ENCODE data around the gene CIAO2B. TPM values are rescaled to one million over a fixed set of nuclear protein-coding genes. Genes with fewer than 3 reads are reported as not detected.

CIAO2B gene
- polyA plus RNA-seq, 1 experiment: 171 TPM

DNA sequence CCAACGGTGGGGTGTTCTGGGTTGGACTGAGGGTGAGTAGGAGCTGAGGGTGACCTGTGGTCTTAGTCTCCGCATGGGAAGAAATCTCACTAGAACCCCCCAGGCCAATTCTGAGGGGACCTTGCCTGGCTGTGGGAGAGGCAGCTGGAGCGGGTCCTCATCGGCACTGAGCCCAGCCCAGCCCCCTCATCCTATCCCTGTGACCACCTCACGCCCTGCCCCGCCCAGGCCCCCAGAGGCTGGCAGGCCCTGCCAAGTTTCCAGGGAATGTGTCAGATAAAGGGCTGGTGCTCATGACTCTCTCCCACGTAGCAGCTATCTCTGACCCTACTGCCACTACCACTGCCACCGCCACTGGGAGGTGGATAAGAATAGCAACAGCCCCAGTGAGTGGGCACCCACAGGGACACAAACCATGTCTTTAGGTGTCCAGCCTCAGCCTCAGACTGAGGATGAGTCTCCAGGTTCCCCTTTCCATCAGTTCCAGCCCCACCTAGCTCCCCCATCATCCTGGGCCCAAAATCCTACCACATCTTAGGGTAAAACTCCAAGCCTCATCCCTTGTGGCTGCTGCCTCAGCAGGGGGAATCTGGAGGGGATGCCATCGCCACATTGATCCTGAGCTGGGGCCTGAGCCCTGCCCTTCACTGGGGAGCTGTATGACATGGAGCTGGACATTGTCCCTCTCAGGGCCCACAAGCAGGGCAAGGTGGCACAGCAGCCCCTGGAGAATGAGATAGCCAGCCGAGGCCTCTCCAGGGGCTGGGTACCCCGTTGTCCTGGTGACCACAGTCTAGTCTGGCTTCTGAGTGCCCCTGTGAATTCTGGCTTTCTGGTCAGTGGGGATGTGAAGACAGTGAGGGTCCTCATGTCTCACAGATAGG lies 30.4 kb downstream of the CIAO2B start:
- no peaks in the 10 kb centered on the region for H3K36me3 ChIP-seq (ENCODE audit: control insufficient read depth, insufficient read depth, low read length)
- H3K27me3 ChIP-seq (ENCODE audit: control insufficient read depth, insufficient read depth, low read length): no peaks in the 10 kb centered on the region; the same call in none of the 2 replicates
- no peak for DNase-seq (ENCODE audit: low read depth)
- ChIA-PET CTCF (interaction anchor here (0.6 to 5.0 kb wide), 5 partner anchors 9 to 27 kb away, joined by 3 to 33 read pairs (median 4); partner anchors contain the start of gene CDH16), POLR2A (no interaction called here)
- TF ChIP-seq, protein P1, sequence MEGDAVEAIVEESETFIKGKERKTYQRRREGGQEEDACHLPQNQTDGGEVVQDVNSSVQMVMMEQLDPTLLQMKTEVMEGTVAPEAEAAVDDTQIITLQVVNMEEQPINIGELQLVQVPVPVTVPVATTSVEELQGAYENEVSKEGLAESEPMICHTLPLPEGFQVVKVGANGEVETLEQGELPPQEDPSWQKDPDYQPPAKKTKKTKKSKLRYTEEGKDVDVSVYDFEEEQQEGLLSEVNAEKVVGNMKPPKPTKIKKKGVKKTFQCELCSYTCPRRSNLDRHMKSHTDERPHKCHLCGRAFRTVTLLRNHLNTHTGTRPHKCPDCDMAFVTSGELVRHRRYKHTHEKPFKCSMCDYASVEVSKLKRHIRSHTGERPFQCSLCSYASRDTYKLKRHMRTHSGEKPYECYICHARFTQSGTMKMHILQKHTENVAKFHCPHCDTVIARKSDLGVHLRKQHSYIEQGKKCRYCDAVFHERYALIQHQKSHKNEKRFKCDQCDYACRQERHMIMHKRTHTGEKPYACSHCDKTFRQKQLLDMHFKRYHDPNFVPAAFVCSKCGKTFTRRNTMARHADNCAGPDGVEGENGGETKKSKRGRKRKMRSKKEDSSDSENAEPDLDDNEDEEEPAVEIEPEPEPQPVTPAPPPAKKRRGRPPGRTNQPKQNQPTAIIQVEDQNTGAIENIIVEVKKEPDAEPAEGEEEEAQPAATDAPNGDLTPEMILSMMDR (IDR thresholded peaks at IDR 0.05; ENCODE audit: insufficient read depth, low read depth, low read length): no peak
- no peak overlapping the region for H3K4me3 ChIP-seq (ENCODE audit: low read depth, low read length)

DNA sequence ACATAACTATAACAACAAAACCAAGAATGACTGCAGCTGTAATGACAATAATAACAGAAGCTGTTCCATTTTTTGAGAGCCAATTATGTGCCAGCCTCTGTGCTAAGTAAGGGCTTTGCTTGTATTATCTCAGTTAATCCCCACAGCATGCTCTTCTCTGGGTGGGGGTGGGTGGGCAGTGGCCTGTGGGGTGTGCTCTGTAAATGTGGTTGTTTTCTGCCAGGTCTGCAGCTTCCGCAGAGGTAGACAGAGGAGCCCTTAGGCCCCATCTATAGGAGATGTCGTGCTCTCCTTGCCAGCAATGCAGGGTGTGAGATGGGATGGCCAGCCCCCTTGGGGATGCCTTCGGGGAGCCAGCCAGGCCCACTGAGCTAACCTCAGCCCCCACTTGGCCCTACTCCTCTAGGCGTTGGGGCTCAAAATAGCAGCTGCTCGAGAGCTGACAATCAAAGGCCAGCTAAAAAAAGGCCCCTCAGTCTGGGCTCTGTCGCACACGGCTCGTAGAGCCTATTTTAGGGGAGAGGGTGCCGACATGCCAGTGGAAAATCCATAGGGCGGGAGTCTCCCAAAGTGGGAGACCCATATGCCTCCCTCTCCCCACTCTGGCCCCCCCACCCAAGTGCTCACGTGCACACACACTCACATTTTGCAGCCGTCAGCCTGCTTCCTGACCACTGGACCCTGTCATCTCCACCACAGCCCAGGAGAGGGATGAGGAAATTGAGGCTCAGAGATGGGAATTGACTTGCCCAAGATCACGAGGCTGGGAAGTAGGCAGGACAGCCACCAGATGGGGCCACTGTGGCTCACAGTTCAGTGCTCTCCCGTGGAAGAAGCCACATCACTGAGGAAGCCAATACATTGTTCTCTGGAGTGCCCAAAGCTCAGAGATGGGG lies 31.3 kb downstream of the CIAO2B start:
- CTCF ChIA-PET: interaction anchor here (0.6 to 5.0 kb wide), 7 partner anchors 8 to 34 kb away, joined by 3 to 33 read pairs (median 4); partner anchors contain the start of gene CDH16
- Histone ChIP-seq H3K4me3 (ENCODE audit: low read depth, low read length) (no peak overlapping the region), H3K36me3 (ENCODE audit: control insufficient read depth, insufficient read depth, low read length) (no peaks in the 10 kb centered on the region), H3K27me3 (ENCODE audit: control insufficient read depth, insufficient read depth, low read length) (no peaks in the 10 kb centered on the region; the same call in none of the 2 replicates)
- POLR2A ChIA-PET: no interaction called here
- no peak for DNase-seq (ENCODE audit: low read depth)
- TF ChIP-seq, protein P1 (IDR thresholded peaks at IDR 0.05; ENCODE audit: insufficient read depth, low read depth, low read length): no peak

DNA sequence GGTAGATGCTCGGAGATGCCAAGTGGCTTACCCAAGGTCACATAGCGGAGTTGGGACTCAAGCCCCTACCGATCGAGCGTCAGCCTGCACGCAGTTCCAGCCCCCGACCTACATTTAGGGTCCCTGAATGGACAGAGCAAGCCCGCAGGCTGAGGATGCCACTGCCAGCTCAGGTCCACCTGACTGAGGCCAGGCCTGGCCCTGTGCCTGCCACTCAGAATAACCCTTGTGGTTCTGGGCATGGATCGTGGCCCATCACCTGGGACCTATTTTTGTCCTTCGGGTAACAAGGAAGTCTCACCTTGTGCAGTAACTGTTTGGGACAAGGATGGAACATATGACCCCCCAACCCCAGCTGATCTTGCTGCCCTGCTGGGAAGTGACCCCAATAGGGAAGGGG lies 32.6 kb downstream of the CIAO2B start:
- ChIA-PET CTCF (interaction anchor here (1.0 to 10.6 kb wide), 6 partner anchors 9 to 254 kb away, joined by 3 to 118 read pairs (median 4); partner anchors contain the start of genes CDH16 and RRAD), POLR2A (no interaction called here)
- H3K36me3 ChIP-seq (ENCODE audit: control insufficient read depth, insufficient read depth, low read length): no peaks in the 10 kb centered on the region
- no peak for DNase-seq (ENCODE audit: low read depth)
- no peak overlapping the region for H3K4me3 ChIP-seq (ENCODE audit: low read depth, low read length)
- TF ChIP-seq, protein P1 (IDR thresholded peaks at IDR 0.05; ENCODE audit: insufficient read depth, low read depth, low read length): no peak
- no peaks in the 10 kb centered on the region for H3K27me3 ChIP-seq (ENCODE audit: control insufficient read depth, insufficient read depth, low read length)

GRCh38 chr16:66900721-66901441 lies 33.3 kb downstream of the CIAO2B start:
- TF ChIP-seq, protein P1 (IDR thresholded peaks at IDR 0.05; ENCODE audit: insufficient read depth, low read depth, low read length): no peak
- DNase-seq (ENCODE audit: low read depth): no peak
- Histone ChIP-seq H3K4me3 (ENCODE audit: low read depth, low read length) (no peak overlapping the region), H3K36me3 (ENCODE audit: control insufficient read depth, insufficient read depth, low read length) (no peaks in the 10 kb centered on the region), H3K27me3 (ENCODE audit: control insufficient read depth, insufficient read depth, low read length) (no peaks in the 10 kb centered on the region)
- ChIA-PET POLR2A (no interaction called here), CTCF (interaction anchor here (1.1 to 10.6 kb wide), 5 partner anchors 10 to 254 kb away, joined by 3 to 118 read pairs (median 4); partner anchors contain the start of gene RRAD)
